D721Med (cell line): ENCODE data around the gene SMIM21.

Source experiments
- DNase-seq: peaks from one replicate; pipeline ENCODE4 v3.0.0; 2011; ENCODE audit warnings: low spot score; ENCODE audit not compliant: insufficient read length
- FAIRE-seq: peaks from 2 replicates; lab custom pipeline; 2011; peaks lifted over from hg19 to GRCh38; lab: Jason Lieb, UNC
- CTCF ChIP-seq: IDR thresholded peaks from 2 replicates; pipeline ENCODE4 v1.5.1; 2012; ENCODE audit warnings: mild to moderate bottlenecking, control low read depth; ENCODE audit not compliant: insufficient read depth; ENCODE audit errors: missing control alignments

Gene SMIM21

GRCh38 chr18:75393721-75394120, 33.8 kb downstream of the SMIM21 start:
- no peak for DNase-seq
- FAIRE-seq = no peak
- TF ChIP-seq CTCF = no peak

GRCh38 chr18:75392226-75392578, 35.3 kb downstream of the SMIM21 start:
- DNase-seq (no peak), FAIRE-seq (no peak)
- TF ChIP-seq CTCF = no peak

GRCh38 chr18:75391279-75392225, 36.0 kb downstream of the SMIM21 start:
- DNase-seq (no peak), FAIRE-seq (no peak)
- TF ChIP-seq CTCF = no peak

- no peak for TF ChIP-seq CTCF
- no peak for FAIRE-seq
- DNase-seq = no peak
These were observed 36.6 kb downstream of the SMIM21 start for GRCh38 chr18:75390854-75391253.

- DNase-seq (no peak), FAIRE-seq (peak; percentile 74)
- no peak for TF ChIP-seq CTCF
These were observed 43.4 kb downstream of the SMIM21 start for GRCh38 chr18:75384144-75384543.

- FAIRE-seq (peak; percentile 82), DNase-seq (no peak)
- TF ChIP-seq CTCF = no peak
These were observed 48.9 kb downstream of the SMIM21 start for GRCh38 chr18:75378376-75379315.

GRCh38 chr18:75377926-75378325, 49.6 kb downstream of the SMIM21 start:
- FAIRE-seq (peak; percentile 21), DNase-seq (no peak)
- TF ChIP-seq CTCF = no peak
